GM12875 (cell line): ENCODE results near the gene KRTAP4-3.
"Not testable (repeated sequence)": the region's sequence is repeated elsewhere in the genome, so short reads cannot be mapped to it uniquely, and the experiment has no call there.

Experiments used
- H3K4me3 ChIP-seq: one replicate; pipeline ENCODE4 v1.5.1; 2011; ENCODE audit warnings: low read depth, low read length, control low read depth
- TF ChIP-seq, protein P1 (sequence below): IDR thresholded peaks from 2 replicates; pipeline ENCODE4 v1.5.1; 2011; ENCODE audit warnings: low read depth, mild to moderate bottlenecking, control low read depth, inconsistent platforms, low read length, moderate library complexity, borderline replicate concordance; ENCODE audit not compliant: insufficient read depth

Gene KRTAP4-3

DNA sequence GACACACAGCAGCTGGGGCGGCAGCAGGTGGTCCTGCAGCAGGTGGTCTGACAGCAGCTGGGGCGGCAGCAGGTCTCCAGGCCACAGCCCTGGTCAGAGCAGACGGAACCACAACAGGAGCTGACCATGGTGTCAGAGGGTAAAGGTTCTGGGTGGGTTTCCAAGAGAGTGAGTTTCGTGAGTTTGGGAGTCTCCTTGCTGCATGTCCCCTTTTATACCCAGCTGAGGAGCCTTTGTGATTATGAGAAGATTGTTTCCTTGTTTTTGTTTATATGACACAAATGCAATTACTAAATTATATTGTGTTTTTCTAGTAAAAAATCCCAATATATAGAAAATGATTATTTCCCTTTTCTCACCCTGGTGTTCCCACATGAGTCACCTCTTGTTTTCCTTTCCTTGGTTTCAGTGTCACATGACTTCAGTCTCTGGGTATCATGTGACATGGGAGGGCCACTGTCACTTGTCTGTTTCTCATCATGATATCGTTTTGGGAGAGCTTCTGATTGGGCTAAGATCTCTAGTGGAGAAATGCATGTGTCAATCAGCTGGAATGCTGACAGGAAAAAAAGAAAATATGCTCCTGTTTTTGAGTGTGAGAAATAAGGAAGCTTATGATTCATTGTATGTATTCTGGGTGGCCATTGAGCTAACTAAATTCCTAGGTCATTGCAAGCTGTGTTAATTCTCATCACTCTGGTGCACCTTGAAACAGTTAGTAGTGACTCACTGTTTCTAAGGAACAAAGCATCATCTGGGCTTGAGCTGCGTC, 27.5 kb downstream of the KRTAP4-3 start, which contains the start of gene KRTAP4-6:
Gene KRTAP4-6 (minus strand): TSS at position 185 of the 772 bp plus-strand sequence. CDS start 57 bp downstream, at position 128.
- no peak within 1 kb of the TSS for H3K4me3 ChIP-seq
- TF ChIP-seq, protein P1, sequence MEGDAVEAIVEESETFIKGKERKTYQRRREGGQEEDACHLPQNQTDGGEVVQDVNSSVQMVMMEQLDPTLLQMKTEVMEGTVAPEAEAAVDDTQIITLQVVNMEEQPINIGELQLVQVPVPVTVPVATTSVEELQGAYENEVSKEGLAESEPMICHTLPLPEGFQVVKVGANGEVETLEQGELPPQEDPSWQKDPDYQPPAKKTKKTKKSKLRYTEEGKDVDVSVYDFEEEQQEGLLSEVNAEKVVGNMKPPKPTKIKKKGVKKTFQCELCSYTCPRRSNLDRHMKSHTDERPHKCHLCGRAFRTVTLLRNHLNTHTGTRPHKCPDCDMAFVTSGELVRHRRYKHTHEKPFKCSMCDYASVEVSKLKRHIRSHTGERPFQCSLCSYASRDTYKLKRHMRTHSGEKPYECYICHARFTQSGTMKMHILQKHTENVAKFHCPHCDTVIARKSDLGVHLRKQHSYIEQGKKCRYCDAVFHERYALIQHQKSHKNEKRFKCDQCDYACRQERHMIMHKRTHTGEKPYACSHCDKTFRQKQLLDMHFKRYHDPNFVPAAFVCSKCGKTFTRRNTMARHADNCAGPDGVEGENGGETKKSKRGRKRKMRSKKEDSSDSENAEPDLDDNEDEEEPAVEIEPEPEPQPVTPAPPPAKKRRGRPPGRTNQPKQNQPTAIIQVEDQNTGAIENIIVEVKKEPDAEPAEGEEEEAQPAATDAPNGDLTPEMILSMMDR: no peak

DNA sequence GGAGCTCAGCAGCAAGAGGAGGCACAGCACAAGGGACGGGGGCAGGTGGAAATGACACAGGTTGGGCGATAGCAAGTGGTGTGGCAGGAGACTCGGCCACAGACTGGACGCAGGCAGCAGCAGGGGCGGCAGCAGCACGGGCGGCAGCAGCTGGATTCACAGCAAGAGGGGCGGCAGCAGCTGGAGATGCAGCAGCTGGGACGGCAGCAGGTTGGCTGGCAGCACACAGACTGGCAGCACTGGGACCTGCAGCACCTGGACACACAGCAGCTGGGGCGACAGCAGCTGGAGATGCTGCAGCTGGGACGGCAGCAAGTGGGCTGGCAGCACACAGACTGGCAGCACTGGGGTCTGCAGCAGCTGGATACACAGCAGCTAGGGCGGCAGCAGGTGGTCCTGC, 28.2 kb downstream of the KRTAP4-3 start:
- H3K4me3 ChIP-seq: not testable (repeated sequence)

DNA sequence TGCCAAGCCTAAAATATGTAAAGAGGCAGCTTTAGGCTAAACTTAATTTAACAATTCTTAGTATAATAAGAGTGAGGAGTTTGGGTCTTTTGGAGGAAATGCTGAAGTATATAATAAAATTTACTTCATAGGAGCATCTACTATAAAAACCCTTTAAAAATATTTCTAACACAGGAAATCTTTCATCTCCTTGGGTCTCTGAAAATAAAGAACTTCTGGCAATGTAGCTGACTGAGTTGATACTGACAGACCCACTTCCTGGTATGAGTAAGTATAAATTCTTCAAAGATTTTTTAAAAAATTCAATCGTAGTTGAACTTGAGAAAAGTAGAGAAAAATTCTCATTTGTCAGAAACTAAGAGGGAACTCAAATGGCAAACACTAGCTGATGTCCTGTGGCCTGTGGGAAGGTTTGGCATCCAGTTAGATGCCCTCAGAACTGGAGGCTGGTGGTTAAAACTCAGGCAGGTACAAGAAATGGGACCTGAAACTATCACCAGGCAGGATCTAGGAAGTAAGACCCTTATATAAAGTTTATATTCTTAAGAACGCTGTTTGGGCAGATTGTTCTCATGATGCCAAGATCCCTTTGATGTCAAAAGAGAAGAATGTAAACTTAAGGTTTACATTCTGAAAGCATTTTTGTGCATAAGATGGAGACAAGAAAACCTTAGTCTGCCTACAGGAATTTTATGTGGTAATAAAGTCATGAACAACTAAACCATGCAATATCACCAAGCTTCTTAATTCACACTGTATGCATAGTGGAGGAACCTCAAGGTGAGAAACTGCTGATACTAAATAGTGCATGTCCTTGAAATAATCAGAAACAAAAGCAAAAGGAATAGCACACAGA, 33.9 kb downstream of the KRTAP4-3 start:
- TF ChIP-seq, protein P1: no peak
- H3K4me3 ChIP-seq: no peak overlapping the region

DNA sequence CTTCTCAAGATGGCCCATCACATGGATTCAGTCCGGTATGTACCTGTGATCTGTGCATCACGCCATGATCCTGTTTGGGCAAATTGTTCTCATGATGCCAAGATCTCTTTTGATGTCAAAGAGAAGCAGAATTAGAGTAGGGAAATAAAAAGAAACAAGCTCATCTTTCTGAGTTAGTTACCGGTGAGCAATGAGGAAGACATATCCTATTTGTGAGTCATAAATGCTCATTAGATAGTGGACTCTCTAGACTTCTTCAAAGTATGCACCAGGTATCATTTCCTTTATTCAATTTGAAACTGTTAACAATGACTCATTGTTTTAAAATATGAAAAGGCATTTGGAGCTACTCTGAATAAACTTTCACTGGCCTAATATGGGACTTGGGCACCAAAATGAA, 36.0 kb downstream of the KRTAP4-3 start:
- TF ChIP-seq, protein P1: no peak
- H3K4me3 ChIP-seq: no peak overlapping the region

DNA sequence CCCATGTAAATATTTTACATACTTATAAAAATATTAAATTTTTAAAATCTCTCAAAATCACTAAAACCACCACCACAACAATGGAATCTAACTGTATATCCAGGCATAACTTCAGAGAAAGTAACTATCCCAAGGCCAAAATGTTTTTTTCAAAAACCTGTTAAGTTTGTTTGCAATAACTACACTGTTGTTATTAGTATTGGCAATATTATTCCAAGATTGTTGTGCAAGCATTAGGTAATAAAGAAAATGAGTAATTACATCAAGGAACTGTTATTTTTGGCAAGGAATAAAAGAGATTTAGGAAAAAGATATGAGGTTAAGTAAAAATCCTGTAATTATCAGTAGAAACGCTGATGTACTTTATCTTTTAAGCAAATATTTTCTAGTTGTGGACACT, 40.6 kb downstream of the KRTAP4-3 start:
- TF ChIP-seq, protein P1: no peak
- no peak overlapping the region for H3K4me3 ChIP-seq

DNA sequence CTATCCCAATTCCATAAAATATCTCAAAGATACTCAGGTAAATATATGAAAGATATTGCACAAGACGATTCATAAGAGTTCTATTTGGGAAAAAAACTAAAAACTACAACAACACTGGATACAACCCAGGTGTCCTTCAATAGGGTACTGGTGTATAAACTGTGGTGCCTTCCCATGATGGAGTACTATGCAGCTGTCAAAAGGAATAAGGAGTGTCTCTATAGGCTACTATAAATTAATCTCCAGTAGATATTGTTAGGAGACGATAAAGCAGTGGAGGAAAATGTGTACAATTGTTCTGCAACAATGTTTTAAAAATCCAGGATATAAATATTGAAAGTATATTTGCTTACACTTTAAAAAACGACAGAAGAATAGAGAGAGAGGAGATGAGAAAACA, 41.6 kb downstream of the KRTAP4-3 start:
- TF ChIP-seq, protein P1: no peak
- no peak overlapping the region for H3K4me3 ChIP-seq

DNA sequence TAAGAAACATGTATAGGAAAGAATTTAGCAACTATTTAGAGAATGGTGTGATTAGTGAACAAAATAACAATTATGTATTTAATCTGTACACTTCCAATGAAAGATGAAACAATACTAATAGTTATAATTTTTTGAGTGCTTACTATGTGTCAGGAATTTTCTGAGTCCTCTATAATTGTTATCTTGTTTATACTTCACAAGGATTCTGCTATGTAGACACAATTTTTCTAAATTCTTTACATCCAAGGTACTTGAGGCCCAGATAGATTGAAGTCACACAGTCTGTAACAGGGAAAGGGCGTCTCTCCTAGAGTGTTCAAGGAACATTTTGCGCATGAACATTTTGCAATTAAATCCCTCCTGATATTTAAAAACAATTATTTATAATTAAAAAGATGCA, 43.0 kb downstream of the KRTAP4-3 start:
- no peak overlapping the region for H3K4me3 ChIP-seq
- TF ChIP-seq, protein P1: no peak

DNA sequence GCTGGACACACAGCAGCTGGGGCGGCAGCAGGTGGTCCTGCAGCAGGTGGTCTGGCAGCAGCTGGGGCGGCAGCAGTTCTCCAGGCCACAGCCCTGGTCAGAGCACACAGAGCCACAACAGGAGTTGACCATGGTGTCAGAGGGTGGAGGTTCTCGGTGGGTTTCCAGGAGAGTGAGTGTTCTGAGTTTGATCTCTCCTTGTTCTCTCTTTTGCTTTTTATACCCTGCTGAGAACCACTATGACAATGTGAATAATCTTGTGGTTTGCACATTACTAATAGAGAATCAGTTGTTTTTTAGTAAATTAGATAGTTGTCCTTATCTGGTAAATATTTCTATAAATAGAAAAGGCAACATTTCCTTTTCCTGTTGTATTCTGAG, 44.0 kb downstream of the KRTAP4-3 start, which contains the start of gene KRTAP4-12:
Gene KRTAP4-12 (minus strand): TSS at position 192 of the 381 bp plus-strand sequence. CDS start 60 bp downstream, at position 132.
- H3K4me3 ChIP-seq: not testable (repeated sequence)

DNA sequence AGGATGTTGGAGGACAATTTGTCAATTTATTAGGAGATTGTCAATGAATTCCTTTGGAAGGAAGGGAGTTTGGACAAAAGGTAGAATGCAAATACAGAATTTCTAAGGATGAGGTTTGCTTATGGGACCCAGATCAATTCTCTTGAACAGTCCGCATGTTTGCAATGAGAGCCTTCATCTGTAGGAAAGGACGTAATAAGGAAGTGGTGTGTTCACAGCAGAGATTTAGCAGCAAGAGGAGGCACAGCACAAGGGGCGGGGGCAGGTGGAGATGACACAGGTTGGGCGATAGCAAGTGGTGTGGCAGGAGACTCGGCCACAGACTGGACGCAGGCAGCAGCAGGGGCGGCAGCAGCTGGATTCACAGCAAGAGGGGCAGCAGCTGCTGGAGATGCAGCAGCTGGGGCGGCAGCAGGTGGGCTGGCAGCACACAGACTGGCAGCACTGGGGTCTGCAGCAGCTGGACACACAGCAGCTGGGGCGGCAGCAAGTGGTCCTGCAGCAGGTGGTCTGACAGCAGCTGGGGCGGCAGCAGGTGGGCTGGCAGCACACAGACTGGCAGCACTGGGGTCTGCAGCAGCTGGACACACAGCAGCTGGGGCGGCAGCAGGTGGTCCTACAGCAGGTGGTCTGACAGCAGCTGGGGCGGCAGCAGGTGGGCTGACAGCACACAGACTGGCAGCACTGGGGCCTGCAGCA, 44.6 kb downstream of the KRTAP4-3 start:
- not testable (repeated sequence) for H3K4me3 ChIP-seq
